Ovary (tissue), 3 donors: ENCODE results near the gene CYB561.
"Not testable (repeated sequence)": the region's sequence is repeated elsewhere in the genome, so short reads cannot be mapped to it uniquely, and the experiment has no call there.

Source experiments
- EP300 ChIP-seq: sonication (generic); formaldehyde crosslinking; IDR thresholded peaks from one replicate; pipeline ENCODE4 v1.6.1; 2017; ENCODE audit warnings: antibody characterized with exemption
- POLR2A ChIP-seq: fragments of 450-650 bp; IDR thresholded peaks from one replicate; pipeline ENCODE4 v1.6.1; 2017; ENCODE audit warnings: antibody characterized with exemption, mild to moderate bottlenecking, moderate library complexity
- TF ChIP-seq, protein P1 (sequence below), 3 donors: fragments of 450-650 bp in 2 of 3; fragments of 200-600 bp in 1 of 3; IDR thresholded peaks; one replicate each; pipeline versions ENCODE4 v1.5.1 to v1.8.0; 2016 to 2022; ENCODE audit warnings: antibody characterized with exemption in 3 of 3, mild to moderate bottlenecking in 1 of 3
- donor health status: DM: no; HTN: no; CAD: no.

DNA sequence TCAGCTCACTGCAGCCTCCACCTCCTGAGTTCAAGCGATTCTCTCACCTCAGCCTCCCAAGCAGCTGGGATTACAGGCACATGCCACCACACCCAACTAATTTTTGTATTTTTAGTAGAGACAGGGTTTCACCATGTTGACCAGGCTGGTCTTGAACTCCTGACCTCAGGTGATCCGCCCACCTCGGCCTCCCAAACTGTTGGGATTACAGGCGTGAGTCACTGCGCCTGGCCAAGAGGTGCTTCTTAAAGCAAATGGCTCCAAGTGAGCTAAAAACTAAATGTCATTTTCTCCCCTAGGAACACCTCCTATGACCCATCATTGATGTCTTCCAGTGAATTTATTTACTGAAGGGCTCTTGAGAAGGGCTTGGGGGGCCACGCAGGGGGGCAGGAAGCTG lies 8.3 kb upstream of the CYB561 start:
- TF ChIP-seq, protein P1, sequence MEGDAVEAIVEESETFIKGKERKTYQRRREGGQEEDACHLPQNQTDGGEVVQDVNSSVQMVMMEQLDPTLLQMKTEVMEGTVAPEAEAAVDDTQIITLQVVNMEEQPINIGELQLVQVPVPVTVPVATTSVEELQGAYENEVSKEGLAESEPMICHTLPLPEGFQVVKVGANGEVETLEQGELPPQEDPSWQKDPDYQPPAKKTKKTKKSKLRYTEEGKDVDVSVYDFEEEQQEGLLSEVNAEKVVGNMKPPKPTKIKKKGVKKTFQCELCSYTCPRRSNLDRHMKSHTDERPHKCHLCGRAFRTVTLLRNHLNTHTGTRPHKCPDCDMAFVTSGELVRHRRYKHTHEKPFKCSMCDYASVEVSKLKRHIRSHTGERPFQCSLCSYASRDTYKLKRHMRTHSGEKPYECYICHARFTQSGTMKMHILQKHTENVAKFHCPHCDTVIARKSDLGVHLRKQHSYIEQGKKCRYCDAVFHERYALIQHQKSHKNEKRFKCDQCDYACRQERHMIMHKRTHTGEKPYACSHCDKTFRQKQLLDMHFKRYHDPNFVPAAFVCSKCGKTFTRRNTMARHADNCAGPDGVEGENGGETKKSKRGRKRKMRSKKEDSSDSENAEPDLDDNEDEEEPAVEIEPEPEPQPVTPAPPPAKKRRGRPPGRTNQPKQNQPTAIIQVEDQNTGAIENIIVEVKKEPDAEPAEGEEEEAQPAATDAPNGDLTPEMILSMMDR (IDR thresholded peaks at IDR 0.05), result not testable (repeated sequence)
- not testable (repeated sequence) for TF ChIP-seq POLR2A, EP300
